Daoy (cell line): Measurements from ENCODE around the gene DPF1. TPM values are rescaled to one million over a fixed set of nuclear protein-coding genes. Genes with fewer than 3 reads are reported as not detected.

Source experiments
- DNase-seq: peaks from one replicate; pipeline ENCODE4 v3.0.0-alpha.2; 2015; ENCODE audit warnings: low read depth
- total RNA-seq: library from RNA; depleted of rRNA; stranded (reverse); fragments of >200 nt; shearing (Covaris generic); gene quantifications from 2 replicates; pipeline ENCODE4 v1.2.3, GENCODE V29; 2014

Gene DPF1
- total RNA-seq, 1 experiment from 2014 or later, result 5.3 TPM

- no peak for DNase-seq
Observed at GRCh38 chr19:38197937-38198704, 25.9 kb downstream of the DPF1 start.

- no peak for DNase-seq
Observed at GRCh38 chr19:38196948-38197656, 26.9 kb downstream of the DPF1 start.

- DNase-seq, result no peak
Observed at GRCh38 chr19:38196245-38196837, 27.7 kb downstream of the DPF1 start.

- no peak for DNase-seq
Observed at GRCh38 chr19:38195237-38195636, 28.8 kb downstream of the DPF1 start.

- DNase-seq, result no peak
Observed at GRCh38 chr19:38194061-38194701, 29.8 kb downstream of the DPF1 start.

GRCh38 chr19:38193445-38193844 is 30.6 kb downstream of the DPF1 start:
- DNase-seq, result no peak

GRCh38 chr19:38191747-38192146 is 32.3 kb downstream of the DPF1 start:
- DNase-seq, result no peak

GRCh38 chr19:38190793-38191192 is 33.2 kb downstream of the DPF1 start:
- no peak for DNase-seq

- DNase-seq, result no peak
Observed at GRCh38 chr19:38190061-38190460, 34.0 kb downstream of the DPF1 start.

- DNase-seq, result no peak
Observed at GRCh38 chr19:38185562-38185961, 38.5 kb downstream of the DPF1 start.

GRCh38 chr19:38184815-38185214 is 39.2 kb downstream of the DPF1 start:
- no peak for DNase-seq

GRCh38 chr19:38183251-38183897 is 40.6 kb downstream of the DPF1 start:
- no peak for DNase-seq

- no peak for DNase-seq
Observed at GRCh38 chr19:38182536-38183210, 41.3 kb downstream of the DPF1 start.

- DNase-seq, result no peak
Observed at GRCh38 chr19:38180071-38180470, 44.0 kb downstream of the DPF1 start.

- DNase-seq, result no peak
Observed at GRCh38 chr19:38175422-38175821, 48.6 kb downstream of the DPF1 start.

GRCh38 chr19:38173291-38174041 is 50.6 kb downstream of the DPF1 start:
- peak; percentile 86 for DNase-seq

GRCh38 chr19:38172001-38172400 is 52.0 kb downstream of the DPF1 start:
- no peak for DNase-seq

GRCh38 chr19:38170334-38170733 is 53.7 kb downstream of the DPF1 start:
- no peak for DNase-seq

- no peak for DNase-seq
Observed at GRCh38 chr19:38168637-38169036, 55.4 kb downstream of the DPF1 start.

- no peak for DNase-seq
Observed at GRCh38 chr19:38165335-38165734, 58.7 kb downstream of the DPF1 start.

- no peak for DNase-seq
Observed at GRCh38 chr19:38164526-38164925, 59.5 kb downstream of the DPF1 start.
